Caki2 (cell line): ENCODE data around the gene ATAD3A. TPM values are rescaled to one million over a fixed set of nuclear protein-coding genes. Genes with fewer than 3 reads are reported as not detected.
"Not testable (repeated sequence)": the region's sequence is repeated elsewhere in the genome, so short reads cannot be mapped to it uniquely, and the experiment has no call there.

ENCODE experiments used
- DNase-seq: peaks from one replicate; pipeline ENCODE4 v3.0.0-alpha.2; 2015; ENCODE audit warnings: low read depth
- in situ Hi-C: cut with HindIII; loops from 2 replicates; pipeline ENCODE4 v1.10.0; 2016; ENCODE audit warnings: low sequenced_read_pairs, low pct_unique_long_range_greater_than_20kb, mixed read lengths
- total RNA-seq: library from RNA; depleted of rRNA; stranded (reverse); fragments of >200 nt; shearing (Covaris generic); gene quantifications from 2 replicates; pipeline ENCODE4 v1.2.3, GENCODE V29; 2014; ENCODE audit warnings: low replicate concordance

The ATAD3A gene
- total RNA-seq, 1 experiment from 2014 or later, result 82.4 TPM

- DNase-seq, in situ Hi-C loops: not testable (repeated sequence)
Measured at GRCh38 chr1:1516923-1517322, 5.0 kb downstream of the ATAD3A start.

- DNase-seq, result no peak
- in situ Hi-C loops, result no loop called here
Measured at GRCh38 chr1:1517973-1518620, 6.1 kb downstream of the ATAD3A start.

- DNase-seq, in situ Hi-C loops: not testable (repeated sequence)
Measured at GRCh38 chr1:1518621-1519007, 6.7 kb downstream of the ATAD3A start.

GRCh38 chr1:1519805-1520505, 8.0 kb downstream of the ATAD3A start:
- in situ Hi-C loops, DNase-seq: not testable (repeated sequence)

- in situ Hi-C loops, result no loop called here
Measured at GRCh38 chr1:1521331-1521730, 9.4 kb downstream of the ATAD3A start.

GRCh38 chr1:1522536-1522935, 10.6 kb downstream of the ATAD3A start:
- in situ Hi-C loops, DNase-seq: not testable (repeated sequence)

More at GRCh38 chr1:1521331-1521730, 9.4 kb downstream of the ATAD3A start:
- DNase-seq, result no peak

GRCh38 chr1:1523226-1523625, 11.3 kb downstream of the ATAD3A start:
- in situ Hi-C loops, DNase-seq: not testable (repeated sequence)

- in situ Hi-C loops, DNase-seq: not testable (repeated sequence)
Measured at GRCh38 chr1:1523651-1524050, 11.7 kb downstream of the ATAD3A start.

GRCh38 chr1:1524750-1525383, 12.9 kb downstream of the ATAD3A start:
- in situ Hi-C loops, DNase-seq: not testable (repeated sequence)

- in situ Hi-C loops, DNase-seq: not testable (repeated sequence)
Measured at GRCh38 chr1:1526476-1526875, 14.5 kb downstream of the ATAD3A start.

- DNase-seq, result no peak
- in situ Hi-C loops, result no loop called here
Measured at GRCh38 chr1:1527092-1527816, 15.3 kb downstream of the ATAD3A start.

- DNase-seq, result no peak
- in situ Hi-C loops, result no loop called here
Measured at GRCh38 chr1:1528301-1529267, 16.6 kb downstream of the ATAD3A start.

- DNase-seq, result no peak
- in situ Hi-C loops, result no loop called here
Measured at GRCh38 chr1:1529321-1529720, 17.4 kb downstream of the ATAD3A start.

GRCh38 chr1:1529936-1530335, 18.0 kb downstream of the ATAD3A start:
- DNase-seq, result no peak
- in situ Hi-C loops, result no loop called here

- no peak for DNase-seq
- in situ Hi-C loops, result no loop called here
Measured at GRCh38 chr1:1531947-1532346, 20.0 kb downstream of the ATAD3A start.

GRCh38 chr1:1533176-1533893, 21.4 kb downstream of the ATAD3A start:
- in situ Hi-C loops, result not testable (repeated sequence)

GRCh38 chr1:1533894-1534291, 21.9 kb downstream of the ATAD3A start:
- in situ Hi-C loops, DNase-seq: not testable (repeated sequence)

More at GRCh38 chr1:1533176-1533893, 21.4 kb downstream of the ATAD3A start:
- not testable (repeated sequence) for DNase-seq
